Testis (tissue), 2 donors: ENCODE data around the gene GLDC.

Source experiments
- CTCF ChIP-seq, 3 experiments: fragments of 450-650 bp in 2 of 3; fragments of 200-600 bp in 1 of 3; sonication (generic) in 1 of 3; IDR thresholded peaks; one replicate each; pipeline ENCODE4 v1.5.1; 2016 to 2019; ENCODE audit warnings: antibody characterized with exemption in 3 of 3, mild to moderate bottlenecking in 2 of 3, moderate library complexity in 1 of 3
- POLR2A ChIP-seq: fragments of 450-650 bp; IDR thresholded peaks from one replicate; pipeline ENCODE4 v1.6.1; 2017; ENCODE audit warnings: antibody characterized with exemption, mild to moderate bottlenecking, moderate library complexity

GRCh38 chr9:6535594-6535993 lies 109.9 kb downstream of the GLDC start:
- no peak for TF ChIP-seq CTCF (IDR thresholded peaks at IDR 0.05)
- TF ChIP-seq POLR2A = no peak
